Measurements from ENCODE around the gene NF2.

NF2 gene

GRCh38 chr22:29617922-29618629 lies 14.6 kb downstream of the NF2 start:
- FAIRE-seq (no peak), DNase-seq (ENCODE audit: insufficient read length, low spot score) (no peak)
- TF ChIP-seq PAX5 (IDR thresholded peaks at IDR 0.05; ENCODE audit: insufficient read depth, low read length, severe bottlenecking): no peak
- TF ChIP-seq POLR2AphosphoS5 (IDR thresholded peaks at IDR 0.05; ENCODE audit: low read depth, low read length): no peak
- no peak for TF ChIP-seq TAF1 (IDR thresholded peaks at IDR 0.05; ENCODE audit: low read depth, low read length)
- TF ChIP-seq POLR2A (IDR thresholded peaks at IDR 0.05; ENCODE audit: low read depth, low read length): no peak
- no peak for TF ChIP-seq POU2F2 (IDR thresholded peaks at IDR 0.05; ENCODE audit: low read depth, low read length)
- TF ChIP-seq SPI1 (IDR thresholded peaks at IDR 0.05; ENCODE audit: low read depth, low read length): no peak

GRCh38 chr22:29621761-29622526 lies 18.5 kb downstream of the NF2 start:
- FAIRE-seq: no peak
- no peak for DNase-seq (ENCODE audit: insufficient read length, low spot score)
- no peak for TF ChIP-seq POU2F2 (IDR thresholded peaks at IDR 0.05; ENCODE audit: low read depth, low read length)
- no peak for TF ChIP-seq POLR2AphosphoS5 (IDR thresholded peaks at IDR 0.05; ENCODE audit: low read depth, low read length)
- no peak for TF ChIP-seq POLR2A (IDR thresholded peaks at IDR 0.05; ENCODE audit: low read depth, low read length)

GRCh38 chr22:29623059-29623458 lies 19.6 kb downstream of the NF2 start:
- TF ChIP-seq TAF1 (IDR thresholded peaks at IDR 0.05; ENCODE audit: low read depth, low read length) (no peak), POLR2AphosphoS5 (IDR thresholded peaks at IDR 0.05; ENCODE audit: low read depth, low read length) (no peak), POU2F2 (IDR thresholded peaks at IDR 0.05; ENCODE audit: low read depth, low read length) (no peak), SPI1 (IDR thresholded peaks at IDR 0.05; ENCODE audit: low read depth, low read length) (no peak), POLR2A (IDR thresholded peaks at IDR 0.05; ENCODE audit: low read depth, low read length) (no peak), PAX5 (IDR thresholded peaks at IDR 0.05; ENCODE audit: insufficient read depth, low read length, severe bottlenecking) (no peak)
- FAIRE-seq: no peak
- DNase-seq (ENCODE audit: insufficient read length, low spot score): no peak

GRCh38 chr22:29623553-29624169 lies 20.2 kb downstream of the NF2 start:
- no peak for TF ChIP-seq POLR2A (IDR thresholded peaks at IDR 0.05; ENCODE audit: low read depth, low read length)
- TF ChIP-seq TAF1 (IDR thresholded peaks at IDR 0.05; ENCODE audit: low read depth, low read length): no peak
- no peak for TF ChIP-seq POLR2AphosphoS5 (IDR thresholded peaks at IDR 0.05; ENCODE audit: low read depth, low read length)
- TF ChIP-seq POU2F2 (IDR thresholded peaks at IDR 0.05; ENCODE audit: low read depth, low read length): no peak
- FAIRE-seq: no peak
- no peak for DNase-seq (ENCODE audit: insufficient read length, low spot score)

GRCh38 chr22:29625090-29625825 lies 21.8 kb downstream of the NF2 start:
- DNase-seq (ENCODE audit: insufficient read length, low spot score): no peak
- FAIRE-seq: no peak
- TF ChIP-seq POLR2AphosphoS5 (IDR thresholded peaks at IDR 0.05; ENCODE audit: low read depth, low read length) (no peak), POU2F2 (IDR thresholded peaks at IDR 0.05; ENCODE audit: low read depth, low read length) (no peak), POLR2A (IDR thresholded peaks at IDR 0.05; ENCODE audit: low read depth, low read length) (no peak), SPI1 (IDR thresholded peaks at IDR 0.05; ENCODE audit: low read depth, low read length) (no peak), TAF1 (IDR thresholded peaks at IDR 0.05; ENCODE audit: low read depth, low read length) (no peak), PAX5 (IDR thresholded peaks at IDR 0.05; ENCODE audit: insufficient read depth, low read length, severe bottlenecking) (no peak)

GRCh38 chr22:29626497-29627195 lies 23.2 kb downstream of the NF2 start:
- no peak for DNase-seq (ENCODE audit: insufficient read length, low spot score)

GRCh38 chr22:29627196-29627535 lies 23.7 kb downstream of the NF2 start:
- no peak for TF ChIP-seq POLR2AphosphoS5 (IDR thresholded peaks at IDR 0.05; ENCODE audit: low read depth, low read length)
- no peak for TF ChIP-seq POU2F2 (IDR thresholded peaks at IDR 0.05; ENCODE audit: low read depth, low read length)
- no peak for TF ChIP-seq PAX5 (IDR thresholded peaks at IDR 0.05; ENCODE audit: insufficient read depth, low read length, severe bottlenecking)
- TF ChIP-seq POLR2A (IDR thresholded peaks at IDR 0.05; ENCODE audit: low read depth, low read length): no peak
- no peak for TF ChIP-seq SPI1 (IDR thresholded peaks at IDR 0.05; ENCODE audit: low read depth, low read length)
- TF ChIP-seq TAF1 (IDR thresholded peaks at IDR 0.05; ENCODE audit: low read depth, low read length): no peak
- no peak for DNase-seq (ENCODE audit: insufficient read length, low spot score)
- no peak for FAIRE-seq

More at GRCh38 chr22:29626497-29627195, 23.2 kb downstream of the NF2 start:
- TF ChIP-seq SPI1 (IDR thresholded peaks at IDR 0.05; ENCODE audit: low read depth, low read length) (no peak), POLR2AphosphoS5 (IDR thresholded peaks at IDR 0.05; ENCODE audit: low read depth, low read length) (no peak), TAF1 (IDR thresholded peaks at IDR 0.05; ENCODE audit: low read depth, low read length) (no peak), POLR2A (IDR thresholded peaks at IDR 0.05; ENCODE audit: low read depth, low read length) (no peak), PAX5 (IDR thresholded peaks at IDR 0.05; ENCODE audit: insufficient read depth, low read length, severe bottlenecking) (no peak), POU2F2 (IDR thresholded peaks at IDR 0.05; ENCODE audit: low read depth, low read length) (no peak)
- peak; percentile 43 for FAIRE-seq

- FAIRE-seq (no peak), DNase-seq (ENCODE audit: insufficient read length, low spot score) (no peak)
- TF ChIP-seq POU2F2 (IDR thresholded peaks at IDR 0.05; ENCODE audit: low read depth, low read length) (no peak), TAF1 (IDR thresholded peaks at IDR 0.05; ENCODE audit: low read depth, low read length) (no peak), POLR2AphosphoS5 (IDR thresholded peaks at IDR 0.05; ENCODE audit: low read depth, low read length) (no peak), PAX5 (IDR thresholded peaks at IDR 0.05; ENCODE audit: insufficient read depth, low read length, severe bottlenecking) (no peak), SPI1 (IDR thresholded peaks at IDR 0.05; ENCODE audit: low read depth, low read length) (no peak), POLR2A (IDR thresholded peaks at IDR 0.05; ENCODE audit: low read depth, low read length) (no peak)
Measured at GRCh38 chr22:29628996-29629902, 25.8 kb downstream of the NF2 start.
